ENCODE measurements around the gene AMH. TPM values are rescaled to one million over a fixed set of nuclear protein-coding genes. Genes with fewer than 3 reads are reported as not detected.

The AMH gene
- total and polyA plus RNA-seq, 2 of the 13 experiments (the other 11 are each of a cell fraction or from before 2014, with no cell fraction given) = 0.03 to 0.18 TPM

- TF ChIP-seq CENPX (CRISPR knock-in tag; IDR thresholded peaks at IDR 0.05) = no peak
- TF ChIP-seq HIC2 (CRISPR knock-in tag; IDR thresholded peaks at IDR 0.05; ENCODE audit: low read depth) = no peak
- no peak for TF ChIP-seq RFX5 (IDR thresholded peaks at IDR 0.05; ENCODE audit: low read depth, low read length)
- no peak for TF ChIP-seq TERF1 (CRISPR knock-in tag; IDR thresholded peaks at IDR 0.05)
- TF ChIP-seq SIN3B (IDR thresholded peaks at IDR 0.05; ENCODE audit: low read length) = no peak
- no peak for TF ChIP-seq ZNF878 (CRISPR knock-in tag; IDR thresholded peaks at IDR 0.05)
- TF ChIP-seq ZFP82 (CRISPR knock-in tag; IDR thresholded peaks at IDR 0.05; ENCODE audit: borderline replicate concordance) = no peak
- TF ChIP-seq ZNF629 (CRISPR knock-in tag; conservative IDR thresholded peaks at IDR 0.05) = no peak
- no peak for TF ChIP-seq TAF15 (IDR thresholded peaks at IDR 0.05; ENCODE audit: low read depth, low read length, poor library complexity, severe bottlenecking)
- no peak for TF ChIP-seq ZSCAN5A (CRISPR knock-in tag; IDR thresholded peaks at IDR 0.05; ENCODE audit: borderline replicate concordance)
- TF ChIP-seq GMEB2 (CRISPR knock-in tag; IDR thresholded peaks at IDR 0.05; ENCODE audit: low read depth) = no peak
- TF ChIP-seq ZNF431 (CRISPR knock-in tag; IDR thresholded peaks at IDR 0.05; ENCODE audit: borderline replicate concordance, low read depth) = no peak
- no peak for TF ChIP-seq ZNF850 (CRISPR knock-in tag; conservative IDR thresholded peaks at IDR 0.05)
- TF ChIP-seq ZBTB1 (CRISPR knock-in tag; IDR thresholded peaks at IDR 0.05; ENCODE audit: borderline replicate concordance) = no peak
- TF ChIP-seq PHF21A (CRISPR knock-in tag; IDR thresholded peaks at IDR 0.05) = 0 out of 2 replicates have a peak, but pooled peaks have one; percentile 21
- no peak for TF ChIP-seq RAD51 (IDR thresholded peaks at IDR 0.05; ENCODE audit: borderline replicate concordance)
- no peak for TF ChIP-seq SOX5 (CRISPR knock-in tag; IDR thresholded peaks at IDR 0.05; ENCODE audit: borderline replicate concordance)
- no peak for TF ChIP-seq PHF5A (CRISPR knock-in tag; IDR thresholded peaks at IDR 0.05; ENCODE audit: low read depth, unreplicated experiment)
- no peak for TF ChIP-seq ZKSCAN8 (CRISPR knock-in tag; IDR thresholded peaks at IDR 0.05; ENCODE audit: borderline replicate concordance)
- 0 out of 2 replicates have a peak, but pooled peaks have one; percentile 57 for TF ChIP-seq ZUFSP (CRISPR knock-in tag; IDR thresholded peaks at IDR 0.05; ENCODE audit: borderline replicate concordance)
- TF ChIP-seq NR3C1 (CRISPR knock-in tag; IDR thresholded peaks at IDR 0.05) = no peak
- TF ChIP-seq ZSCAN22 (CRISPR knock-in tag; IDR thresholded peaks at IDR 0.05) = no peak
These were observed 21.5 kb downstream of the AMH start (continued) for GRCh38 chr19:2270423-2271233.

Measured in HepG2 (cell line).